PC-3 (cell line): Measurements from ENCODE around the gene CNTNAP5. TPM values are rescaled to one million over a fixed set of nuclear protein-coding genes. Genes with fewer than 3 reads are reported as not detected.

ENCODE experiments used
- ATAC-seq: fragments of 200-7000 bp; cut with Tn5 transposase; 2 replicates; pipeline ENCODE4 v1.9.1; 2020; ENCODE audit warnings: mild to moderate bottlenecking, moderate library complexity
- BruUV-seq: library from RNA; stranded (reverse); fragments of 400-500 nt; replicated peaks from 2 replicates; lab custom pipeline; 2021; lab: Mats Ljungman, UMichigan
- CTCF ChIA-PET: fragments of 300-600 bp; sonication (Branson Sonifier 250); formaldehyde crosslinking; loops from one replicate; lab custom pipeline; 2022; ENCODE audit warnings: antibody characterized with exemption; lab: Charles Lee
- POLR2A ChIA-PET: fragments of 300-600 bp; sonication (Branson Sonifier 250); formaldehyde crosslinking; loops from one replicate; lab custom pipeline; 2022; ENCODE audit warnings: antibody characterized with exemption; ENCODE audit not compliant: unreplicated experiment; lab: Charles Lee
- DNase-seq: peaks from one replicate; pipeline ENCODE4 v3.0.0-alpha.2; 2015
- H2AFZ ChIP-seq: fragments of 300-600 bp; sonication (generic); 2 replicates; pipeline ENCODE4 v1.6.0; 2016; ENCODE audit warnings: antibody characterized with exemption, low read length
- H3F3A ChIP-seq: fragments of 300-600 bp; sonication (generic); one replicate; pipeline ENCODE4 v1.6.0; 2017; ENCODE audit warnings: antibody characterized with exemption, low read length, control low read depth, mild to moderate bottlenecking; ENCODE audit not compliant: unreplicated experiment
- H3K27ac ChIP-seq: fragments of 300-600 bp; sonication (generic); 2 replicates; pipeline ENCODE4 v1.5.1; 2016; ENCODE audit warnings: mild to moderate bottlenecking, low read length
- H3K27me3 ChIP-seq: fragments of 300-600 bp; sonication (generic); 2 replicates; pipeline ENCODE4 v1.6.1; 2016; ENCODE audit warnings: low read length, mixed read lengths
- H3K36me3 ChIP-seq: fragments of 300-600 bp; sonication (generic); 2 replicates; pipeline ENCODE4 v1.6.1; 2016; ENCODE audit warnings: low read depth, mixed run types, low read length, mixed read lengths
- H3K4me1 ChIP-seq: fragments of 300-600 bp; sonication (generic); 2 replicates; pipeline ENCODE4 v1.5.1; 2016; ENCODE audit warnings: low read length; ENCODE audit not compliant: insufficient read depth
- H3K4me2 ChIP-seq: fragments of 300-600 bp; sonication (generic); 2 replicates; pipeline ENCODE4 v1.6.0; 2016; ENCODE audit warnings: low read length
- H3K4me3 ChIP-seq: fragments of 300-600 bp; sonication (generic); 2 replicates; pipeline ENCODE4 v1.5.1; 2016; ENCODE audit warnings: mild to moderate bottlenecking, low read length, mixed read lengths
- H3K79me2 ChIP-seq: fragments of 300-600 bp; sonication (generic); 2 replicates; pipeline ENCODE4 v1.6.1; 2017; ENCODE audit warnings: low read length, mixed read lengths
- H3K9ac ChIP-seq: fragments of 300-600 bp; sonication (generic); 2 replicates; pipeline ENCODE4 v1.6.0; 2016; ENCODE audit warnings: mild to moderate bottlenecking, low read length
- H3K9me2 ChIP-seq: fragments of 300-600 bp; sonication (generic); replicated peaks from 2 replicates; pipeline ENCODE4 v1.6.1; 2016; ENCODE audit warnings: mixed run types, low read length, mixed read lengths
- H3K9me3 ChIP-seq: fragments of 300-600 bp; sonication (generic); 2 replicates; pipeline ENCODE4 v1.6.1; 2016; ENCODE audit warnings: low read length, mixed read lengths
- H4K20me1 ChIP-seq: fragments of 300-600 bp; sonication (generic); 2 replicates; pipeline ENCODE4 v1.6.1; 2016; ENCODE audit warnings: low read length, mixed read lengths
- CTCF ChIP-seq: fragments of 300-600 bp; sonication (generic); conservative IDR thresholded peaks from 2 replicates; pipeline ENCODE4 v1.5.1; 2017; ENCODE audit warnings: antibody characterized with exemption, low read depth, mild to moderate bottlenecking, low read length
- EZH2 ChIP-seq: fragments of 300-600 bp; sonication (generic); IDR thresholded peaks from one replicate; pipeline ENCODE4 v1.6.1; 2017; ENCODE audit warnings: antibody characterized with exemption, mild to moderate bottlenecking, low read length; ENCODE audit not compliant: unreplicated experiment
- EZH2phosphoT487 ChIP-seq: fragments of 300-600 bp; sonication (generic); IDR thresholded peaks from 2 replicates; pipeline ENCODE4 v1.6.1; 2018; ENCODE audit warnings: mild to moderate bottlenecking, antibody characterized with exemption, low read length, borderline replicate concordance
- intact Hi-C: fragments of 100-400 bp; cut with micrococcal nuclease; formaldehyde crosslinking; loops from 2 replicates; pipeline ENCODE4 v1.9.0; 2023
- total RNA-seq: library from RNA; depleted of rRNA; stranded (reverse); fragments of >200 nt; gene quantifications from 2 replicates; pipeline ENCODE4 v1.2.3, GENCODE V29; 2014

Gene CNTNAP5
- total RNA-seq, 1 experiment from 2014 or later = not detected

- H3K4me1 ChIP-seq = no peaks in the 10 kb centered on the region
- DNase-seq (no peak), ATAC-seq (no peak)
- H2AFZ ChIP-seq = no peak overlapping the region
- intact Hi-C loops = no loop called here
- H3K36me3 ChIP-seq = no peaks in the 10 kb centered on the region
- ChIA-PET POLR2A (no interaction called here), CTCF (no interaction called here)
- BruUV-seq = no TSS peak
- H3F3A ChIP-seq = no peaks in the 10 kb centered on the region
- no peaks in the 10 kb centered on the region for H3K27me3 ChIP-seq
- H3K9ac ChIP-seq = no peak overlapping the region
- H3K9me3 ChIP-seq = no peaks in the 10 kb centered on the region
- H3K9me2 ChIP-seq = no peaks in the 10 kb centered on the region
- H3K27ac ChIP-seq = no peak overlapping the region
- no peak for TF ChIP-seq EZH2phosphoT487
- TF ChIP-seq EZH2 = no peak
- no peak for TF ChIP-seq CTCF
- H4K20me1 ChIP-seq = no peaks in the 10 kb centered on the region
- no peak overlapping the region for H3K4me3 ChIP-seq
- H3K79me2 ChIP-seq = no peaks in the 10 kb centered on the region
- H3K4me2 ChIP-seq = no peak overlapping the region
Observed at GRCh38 chr2:124575497-124575896, 550.4 kb downstream of the CNTNAP5 start.

- no peak overlapping the region for H3K4me2 ChIP-seq
- BruUV-seq = no TSS peak
Observed at GRCh38 chr2:124580263-124580662, 555.2 kb downstream of the CNTNAP5 start.

GRCh38 chr2:124582387-124582786 is 557.3 kb downstream of the CNTNAP5 start:
- peaks cover 4% of the 10 kb centered on the region; the same call in 1 of the 2 replicates for H3K27me3 ChIP-seq
- H3K4me2 ChIP-seq = no peak overlapping the region
- H3K79me2 ChIP-seq = no peaks in the 10 kb centered on the region
- intact Hi-C loops = no loop called here
- H3F3A ChIP-seq = no peaks in the 10 kb centered on the region
- no peaks in the 10 kb centered on the region for H3K4me1 ChIP-seq
- no peaks in the 10 kb centered on the region for H3K36me3 ChIP-seq
- no TSS peak for BruUV-seq
- H3K9me3 ChIP-seq = no peaks in the 10 kb centered on the region
- no peaks in the 10 kb centered on the region for H4K20me1 ChIP-seq
- no peak for ATAC-seq
- H3K9me2 ChIP-seq = no peaks in the 10 kb centered on the region
- ChIA-PET CTCF (no interaction called here), POLR2A (no interaction called here)
- H3K9ac ChIP-seq = no peak overlapping the region
- TF ChIP-seq CTCF = no peak
- TF ChIP-seq EZH2phosphoT487 = no peak
- TF ChIP-seq EZH2 = no peak
- H2AFZ ChIP-seq = no peak overlapping the region
- H3K4me3 ChIP-seq = no peak overlapping the region
- no peak for DNase-seq
- H3K27ac ChIP-seq = no peak overlapping the region

More at GRCh38 chr2:124580263-124580662, 555.2 kb downstream of the CNTNAP5 start:
- no peaks in the 10 kb centered on the region for H3K9me3 ChIP-seq
- H3K27ac ChIP-seq = no peak overlapping the region
- intact Hi-C loops = no loop called here
- no peaks in the 10 kb centered on the region for H4K20me1 ChIP-seq
- H3K36me3 ChIP-seq = no peaks in the 10 kb centered on the region
- ATAC-seq (no peak), DNase-seq (no peak)
- ChIA-PET POLR2A (no interaction called here), CTCF (no interaction called here)
- no peaks in the 10 kb centered on the region for H3K4me1 ChIP-seq
- no peak overlapping the region for H3K9ac ChIP-seq
- no peak overlapping the region for H3K4me3 ChIP-seq
- TF ChIP-seq CTCF = no peak
- H3K27me3 ChIP-seq = peaks cover 4% of the 10 kb centered on the region; the same call in 1 of the 2 replicates
- H3K9me2 ChIP-seq = no peaks in the 10 kb centered on the region
- no peaks in the 10 kb centered on the region for H3K79me2 ChIP-seq
- no peaks in the 10 kb centered on the region for H3F3A ChIP-seq
- no peak overlapping the region for H2AFZ ChIP-seq
